ENCODE results near the gene EFNA3. TPM values are rescaled to one million over a fixed set of nuclear protein-coding genes. Genes with fewer than 3 reads are reported as not detected.
A peak's percentile ranks its signal among the peaks of the same experiment; 100 is the strongest.

The EFNA3 gene
- total RNA-seq, 1 donor from 2014 or later = 9.0 TPM

GRCh38 chr1:155082301-155083051 lies 3.8 kb downstream of the EFNA3 start:
- H3K36me3 Mint-ChIP-seq (ENCODE audit: insufficient read depth) = peaks cover 1% of the 10 kb centered on the region
- DNase-seq (ENCODE audit: low spot score, unreplicated experiment) = no peak
- peak overlapping the region; percentile 49 for H3K27ac Mint-ChIP-seq
- TF ChIP-seq, protein P1, sequence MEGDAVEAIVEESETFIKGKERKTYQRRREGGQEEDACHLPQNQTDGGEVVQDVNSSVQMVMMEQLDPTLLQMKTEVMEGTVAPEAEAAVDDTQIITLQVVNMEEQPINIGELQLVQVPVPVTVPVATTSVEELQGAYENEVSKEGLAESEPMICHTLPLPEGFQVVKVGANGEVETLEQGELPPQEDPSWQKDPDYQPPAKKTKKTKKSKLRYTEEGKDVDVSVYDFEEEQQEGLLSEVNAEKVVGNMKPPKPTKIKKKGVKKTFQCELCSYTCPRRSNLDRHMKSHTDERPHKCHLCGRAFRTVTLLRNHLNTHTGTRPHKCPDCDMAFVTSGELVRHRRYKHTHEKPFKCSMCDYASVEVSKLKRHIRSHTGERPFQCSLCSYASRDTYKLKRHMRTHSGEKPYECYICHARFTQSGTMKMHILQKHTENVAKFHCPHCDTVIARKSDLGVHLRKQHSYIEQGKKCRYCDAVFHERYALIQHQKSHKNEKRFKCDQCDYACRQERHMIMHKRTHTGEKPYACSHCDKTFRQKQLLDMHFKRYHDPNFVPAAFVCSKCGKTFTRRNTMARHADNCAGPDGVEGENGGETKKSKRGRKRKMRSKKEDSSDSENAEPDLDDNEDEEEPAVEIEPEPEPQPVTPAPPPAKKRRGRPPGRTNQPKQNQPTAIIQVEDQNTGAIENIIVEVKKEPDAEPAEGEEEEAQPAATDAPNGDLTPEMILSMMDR (IDR thresholded peaks at IDR 0.05; ENCODE audit: unreplicated experiment) = no peak
- peaks cover 40% of the 10 kb centered on the region for H3K27me3 Mint-ChIP-seq
- peak overlapping the region; percentile 24 for H3K4me3 Mint-ChIP-seq (ENCODE audit: low read depth)
- peaks cover 37% of the 10 kb centered on the region for H3K4me1 Mint-ChIP-seq (ENCODE audit: low read depth)
- no peaks in the 10 kb centered on the region for H3K9me3 Mint-ChIP-seq (ENCODE audit: low read depth)

DNA sequence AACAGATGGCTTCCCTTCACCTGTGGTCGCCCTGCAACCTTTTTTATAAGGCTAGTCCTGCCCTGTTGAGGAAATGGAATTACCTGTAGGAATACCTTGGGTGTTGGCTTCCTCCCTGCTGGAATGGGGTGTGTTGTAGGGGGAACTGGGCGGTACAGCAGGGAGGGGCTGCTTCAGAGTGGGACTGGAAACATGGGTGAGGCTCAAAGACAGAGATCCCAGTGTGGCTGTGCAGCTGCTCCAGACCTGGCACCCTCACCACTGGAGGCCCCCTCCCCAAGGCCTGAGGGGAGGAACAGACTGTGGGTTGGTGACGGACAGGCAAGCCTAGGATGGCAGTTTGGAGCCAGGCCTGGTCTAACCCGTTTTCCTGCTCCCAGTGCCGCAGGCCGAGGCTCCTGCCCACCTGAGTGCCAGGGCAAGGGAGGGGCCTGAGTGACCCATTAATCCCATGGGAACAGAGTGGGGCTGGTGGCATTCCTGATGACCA lies 4.5 kb downstream of the EFNA3 start:
- no peak for DNase-seq (ENCODE audit: low spot score, unreplicated experiment)
- peaks cover 30% of the 10 kb centered on the region for H3K4me1 Mint-ChIP-seq (ENCODE audit: low read depth)

GRCh38 chr1:155083865-155084721 lies 5.5 kb downstream of the EFNA3 start:
- Mint-ChIP-seq H3K4me3 (ENCODE audit: low read depth) (peak overlapping the region; percentile 95), H3K4me1 (ENCODE audit: low read depth) (peaks cover 27% of the 10 kb centered on the region), H3K36me3 (ENCODE audit: insufficient read depth) (peaks cover 1% of the 10 kb centered on the region), H3K27ac (peak overlapping the region; percentile 98), H3K9me3 (ENCODE audit: low read depth) (no peaks in the 10 kb centered on the region), H3K27me3 (peaks cover 46% of the 10 kb centered on the region)
- DNase-seq (ENCODE audit: low spot score, unreplicated experiment) = no peak
- TF ChIP-seq, protein P1 (IDR thresholded peaks at IDR 0.05; ENCODE audit: unreplicated experiment) = no peak

More for the DNA sequence above, 4.5 kb downstream of the EFNA3 start:
- Mint-ChIP-seq H3K36me3 (ENCODE audit: insufficient read depth) (peaks cover 1% of the 10 kb centered on the region), H3K9me3 (ENCODE audit: low read depth) (no peaks in the 10 kb centered on the region), H3K4me3 (ENCODE audit: low read depth) (no peak overlapping the region), H3K27ac (peak overlapping the region; percentile 49), H3K27me3 (peaks cover 43% of the 10 kb centered on the region)
- TF ChIP-seq, protein P1 (IDR thresholded peaks at IDR 0.05; ENCODE audit: unreplicated experiment) = no peak

GRCh38 chr1:155084722-155085503 lies 6.3 kb downstream of the EFNA3 start:
- Mint-ChIP-seq H3K4me3 (ENCODE audit: low read depth) (peak overlapping the region; percentile 95), H3K4me1 (ENCODE audit: low read depth) (peaks cover 22% of the 10 kb centered on the region), H3K27me3 (peaks cover 38% of the 10 kb centered on the region), H3K27ac (peak overlapping the region; percentile 98), H3K36me3 (ENCODE audit: insufficient read depth) (peaks cover 1% of the 10 kb centered on the region), H3K9me3 (ENCODE audit: low read depth) (no peaks in the 10 kb centered on the region)
- TF ChIP-seq, protein P1 (IDR thresholded peaks at IDR 0.05; ENCODE audit: unreplicated experiment) = peak; percentile 90
- peak; percentile 90 for DNase-seq (ENCODE audit: low spot score, unreplicated experiment)
